Measurements from ENCODE around the gene FGF11.

Gene FGF11

DNA sequence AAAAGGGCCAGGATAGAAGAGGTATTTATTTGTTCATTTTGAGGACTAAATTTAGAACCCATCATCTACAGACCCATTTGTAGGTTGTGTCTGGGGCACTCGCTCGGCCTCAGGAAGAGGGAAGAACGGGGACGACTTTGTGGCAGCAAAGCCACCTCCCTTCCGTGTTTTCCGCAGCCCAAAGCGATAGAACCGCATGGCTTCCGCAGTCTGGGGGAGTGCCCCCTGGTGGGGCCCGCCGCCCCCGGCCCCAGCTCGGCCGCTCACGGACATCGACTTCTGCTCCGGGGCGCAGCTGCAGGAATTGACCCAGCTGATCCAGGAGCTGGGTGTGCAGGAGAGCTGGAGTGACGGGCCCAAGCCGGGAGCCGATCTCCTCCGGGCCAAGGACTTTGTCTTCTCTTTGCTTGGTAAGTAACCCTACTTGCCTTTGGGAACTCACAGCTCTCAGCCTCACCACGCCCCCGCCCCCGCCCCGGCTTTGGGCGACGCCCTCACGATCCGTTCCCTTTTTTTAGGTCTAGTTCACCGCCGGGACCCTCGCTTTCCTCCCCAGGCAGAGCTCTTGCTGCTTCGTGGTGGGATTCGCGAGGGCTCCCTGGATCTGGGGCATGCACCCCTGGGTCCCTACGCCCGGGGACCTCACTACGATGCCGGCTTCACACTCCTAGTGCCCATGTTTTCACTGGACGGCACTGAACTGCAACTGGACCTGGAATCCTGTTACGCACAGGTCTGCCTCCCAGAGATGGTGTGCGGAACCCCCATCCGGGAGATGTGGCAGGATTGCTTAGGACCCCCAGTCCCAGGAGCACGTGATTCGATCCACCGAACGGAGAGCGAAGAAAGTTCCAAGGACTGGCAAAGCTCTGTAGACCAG lies 3.4 kb upstream of the FGF11 start:
- DNase-seq = peak; percentile 55

- peak; percentile 83 for DNase-seq
Measured at GRCh38 chr17:7436556-7437368, 2.5 kb upstream of the FGF11 start.

- DNase-seq = no peak
Measured at GRCh38 chr17:7437369-7437863, 1.9 kb upstream of the FGF11 start.

DNA sequence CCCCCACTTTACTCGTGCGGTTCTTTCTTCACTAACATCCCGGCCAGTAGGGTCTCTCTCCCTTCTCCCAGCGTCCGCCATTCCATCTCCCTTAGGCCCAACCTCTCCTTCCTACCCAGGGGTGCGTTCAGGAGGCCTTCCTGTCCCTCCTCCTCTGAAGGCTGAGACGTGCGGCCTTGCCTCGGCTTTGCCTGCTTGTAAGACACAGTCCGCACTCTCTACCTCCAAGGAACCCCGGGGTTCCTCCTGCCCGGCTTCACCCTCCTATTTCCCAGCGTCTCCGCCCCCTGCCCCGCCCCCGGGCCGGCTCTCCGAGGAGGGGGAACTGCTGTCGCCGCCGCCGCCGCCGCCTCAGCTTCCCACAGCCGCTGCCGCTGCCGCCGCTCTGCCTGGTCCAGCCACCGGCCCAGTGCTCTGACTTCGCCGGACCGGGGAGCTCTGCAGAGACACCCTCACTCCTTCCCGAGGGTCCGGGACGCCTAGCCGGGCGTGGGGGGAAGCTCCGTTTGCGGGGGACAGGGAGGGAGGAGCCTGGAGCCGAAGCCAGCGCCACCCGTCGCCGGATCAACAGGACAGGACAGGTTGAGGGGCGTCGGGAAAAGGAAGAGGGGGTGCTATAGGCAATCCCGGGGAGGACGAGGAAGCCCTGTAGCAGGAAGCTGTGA lies 1.2 kb upstream of the FGF11 start:
- no peak for DNase-seq

DNA sequence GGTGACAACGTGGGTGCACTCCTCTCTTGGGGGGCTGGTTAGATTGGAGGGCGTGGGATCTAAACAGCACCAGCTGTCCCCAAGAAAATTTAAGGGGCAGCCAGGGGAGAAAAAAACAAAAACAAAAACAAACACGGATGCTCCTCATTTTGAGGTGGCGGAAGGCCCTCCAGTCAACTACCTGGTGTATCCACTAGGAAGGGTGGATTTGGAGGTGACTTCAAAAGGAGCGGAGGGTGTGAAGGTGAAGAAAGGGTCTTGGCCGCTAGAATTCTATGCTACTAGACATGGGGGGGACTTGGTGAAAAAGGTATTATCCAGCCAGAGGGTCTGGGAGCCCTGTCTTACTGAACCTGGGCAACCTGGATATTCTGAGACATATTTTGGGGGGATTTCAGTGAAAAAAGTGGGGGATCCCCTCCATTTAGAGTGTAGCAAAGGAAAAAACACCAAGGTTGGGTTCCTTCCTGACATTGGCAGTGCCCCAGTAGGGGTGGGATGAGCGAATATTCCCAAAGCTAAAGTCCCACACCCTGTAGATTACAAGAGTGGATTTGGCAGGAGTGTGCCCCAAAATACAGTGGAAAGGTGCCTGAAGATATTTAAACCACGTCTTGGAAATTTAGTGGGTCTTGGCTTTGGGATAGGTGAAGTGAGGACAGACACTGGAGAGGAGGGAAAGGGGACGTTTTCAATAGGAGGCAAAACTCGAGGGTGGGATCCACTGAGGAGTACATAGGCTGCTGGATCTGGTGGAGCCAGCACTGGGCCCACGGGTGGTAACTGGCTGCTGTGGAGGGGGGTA lies 454 bp upstream of the FGF11 start:
- DNase-seq = no peak

- DNase-seq = peak; percentile 75
Measured at GRCh38 chr17:7440113-7440833, 961 bp downstream of the FGF11 start.

GRCh38 chr17:7440834-7441195 lies 1.5 kb downstream of the FGF11 start:
- peak; percentile 58 for DNase-seq

DNA sequence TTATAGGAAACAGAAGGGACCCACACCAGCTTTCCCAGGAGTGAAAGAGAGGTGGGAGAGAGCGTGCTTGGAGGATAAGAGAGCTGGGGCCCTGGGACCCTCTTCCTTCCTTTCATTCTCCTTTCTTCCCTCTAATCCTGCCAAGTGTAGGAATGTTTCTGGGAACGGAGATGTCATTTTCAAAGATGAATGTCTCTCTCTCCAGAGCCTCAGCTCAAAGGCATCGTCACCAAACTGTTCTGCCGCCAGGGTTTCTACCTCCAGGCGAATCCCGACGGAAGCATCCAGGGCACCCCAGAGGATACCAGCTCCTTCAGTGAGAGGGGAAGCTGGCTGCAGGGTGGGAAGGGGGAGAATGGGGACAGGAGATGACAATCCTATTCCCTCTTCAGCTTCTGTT lies 2.0 kb downstream of the FGF11 start:
- DNase-seq = no peak

GRCh38 chr17:7442142-7442541 lies 2.8 kb downstream of the FGF11 start:
- DNase-seq = no peak

DNA sequence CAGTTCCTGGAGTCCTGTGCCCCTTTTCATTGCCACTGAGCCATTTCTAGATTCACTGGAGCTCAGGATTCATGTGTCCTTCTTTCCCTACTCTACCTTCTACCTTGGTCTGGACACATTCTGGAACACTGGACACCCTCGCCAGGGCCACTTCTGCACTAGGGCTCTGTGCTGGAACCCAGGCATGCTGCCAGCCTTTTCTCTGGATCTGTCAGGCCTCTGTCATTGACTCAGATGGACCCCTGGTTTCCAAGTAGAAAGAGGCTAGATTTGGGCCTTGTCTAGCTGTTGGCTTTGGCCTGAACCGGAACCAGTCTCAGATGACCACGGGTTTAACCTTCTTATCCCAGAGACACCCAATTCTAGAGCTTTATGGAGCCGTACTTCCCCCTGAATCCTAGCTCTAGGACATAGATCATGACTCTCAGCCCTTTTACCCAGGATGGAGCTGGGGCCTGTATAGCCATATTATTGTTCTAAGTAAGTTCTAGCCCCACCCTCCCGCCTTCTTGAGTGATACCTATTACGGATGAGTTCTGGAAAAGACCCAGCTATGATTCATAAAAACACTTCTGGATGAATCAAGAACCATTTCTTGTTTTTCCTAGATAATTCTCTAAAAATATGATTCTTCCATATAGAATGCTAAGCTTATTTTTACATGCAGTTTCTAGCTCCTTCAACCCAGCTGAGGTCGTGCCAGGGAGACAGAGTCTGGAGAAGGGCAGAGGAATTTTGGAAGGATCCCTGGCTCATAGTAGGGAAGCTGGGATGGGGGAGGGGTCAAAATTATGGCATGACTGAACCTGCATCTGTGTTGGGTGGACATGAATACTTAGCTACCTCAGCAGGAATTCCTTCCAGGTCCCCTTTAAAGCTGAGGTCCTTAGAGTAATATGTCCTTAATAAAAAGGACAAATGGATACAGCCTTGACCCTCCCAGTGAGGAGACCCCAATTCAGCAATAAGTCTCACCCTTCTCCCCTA lies 4.5 kb downstream of the FGF11 start:
- DNase-seq = no peak

DNA sequence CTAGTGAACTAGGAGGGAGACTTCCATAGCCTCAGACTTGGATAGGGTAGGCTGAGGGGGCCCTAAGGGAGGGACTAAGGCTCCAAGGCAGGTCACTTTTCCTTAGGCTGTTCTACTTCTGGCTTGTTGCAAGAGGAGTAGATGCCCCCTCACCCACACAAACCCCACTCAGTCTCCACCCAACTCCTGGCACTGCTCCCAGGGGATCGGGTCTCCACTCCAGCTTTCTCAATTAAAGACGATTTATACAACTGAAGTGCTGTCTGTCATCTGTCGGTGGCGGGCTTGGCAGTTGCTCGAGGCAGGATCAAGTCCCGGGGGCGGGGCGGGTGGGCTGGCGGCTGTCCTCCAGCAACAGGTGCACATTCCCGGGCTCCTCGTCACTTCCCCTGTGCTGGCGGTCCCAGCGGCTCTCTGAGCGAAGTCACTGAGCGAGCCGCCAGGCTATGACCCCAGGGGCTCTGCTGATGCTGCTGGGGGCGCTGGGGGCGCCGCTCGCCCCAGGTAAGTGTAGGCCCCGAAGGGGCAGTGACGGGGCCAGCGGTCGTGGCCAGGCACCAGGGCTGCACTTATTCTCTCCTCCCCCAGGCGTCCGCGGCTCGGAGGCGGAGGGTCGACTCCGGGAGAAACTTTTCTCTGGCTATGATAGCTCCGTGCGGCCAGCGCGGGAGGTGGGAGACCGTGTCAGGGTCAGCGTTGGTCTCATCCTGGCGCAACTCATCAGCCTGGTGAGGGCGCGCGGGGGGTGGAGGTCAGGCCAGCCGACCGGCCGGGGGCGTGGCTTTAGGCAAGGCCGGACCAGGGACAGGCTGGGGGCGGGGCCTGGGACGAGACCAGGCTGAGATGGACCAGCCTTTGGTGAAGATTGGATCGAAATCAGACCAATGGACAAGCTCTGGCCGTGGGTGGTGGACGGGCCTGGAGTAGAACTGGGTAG lies 5.6 kb downstream of the FGF11 start, which contains the start of gene CHRNB1:
Gene CHRNB1, plus strand, starts transcription at position 380 of the 937 bp plus-strand sequence. Its CDS starts 67 bp downstream, at position 447.
- peak; percentile 94 for DNase-seq

DNA sequence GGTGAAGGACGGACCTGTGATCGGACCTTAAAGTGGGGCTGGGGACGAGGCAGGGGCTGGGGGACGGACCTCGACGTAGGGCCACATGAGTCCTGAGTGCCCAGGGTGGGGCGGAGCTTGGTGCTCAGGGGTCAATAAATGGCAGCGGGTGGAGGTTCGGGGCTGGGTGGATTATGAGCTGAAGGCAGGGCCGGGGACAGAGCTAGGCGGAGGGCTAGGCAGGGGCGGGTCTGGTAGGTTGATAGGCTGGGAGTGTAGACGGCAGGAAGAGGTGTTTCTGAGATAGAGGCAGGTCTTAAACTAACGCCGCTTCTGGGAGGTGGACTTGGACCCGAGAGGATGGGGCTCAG lies 6.3 kb downstream of the FGF11 start:
- peak; percentile 47 for DNase-seq

- no peak for DNase-seq
Measured at GRCh38 chr17:7448461-7448860, 9.1 kb downstream of the FGF11 start.

- DNase-seq = no peak
Measured at GRCh38 chr17:7459961-7460545, 20.7 kb downstream of the FGF11 start.

DNA sequence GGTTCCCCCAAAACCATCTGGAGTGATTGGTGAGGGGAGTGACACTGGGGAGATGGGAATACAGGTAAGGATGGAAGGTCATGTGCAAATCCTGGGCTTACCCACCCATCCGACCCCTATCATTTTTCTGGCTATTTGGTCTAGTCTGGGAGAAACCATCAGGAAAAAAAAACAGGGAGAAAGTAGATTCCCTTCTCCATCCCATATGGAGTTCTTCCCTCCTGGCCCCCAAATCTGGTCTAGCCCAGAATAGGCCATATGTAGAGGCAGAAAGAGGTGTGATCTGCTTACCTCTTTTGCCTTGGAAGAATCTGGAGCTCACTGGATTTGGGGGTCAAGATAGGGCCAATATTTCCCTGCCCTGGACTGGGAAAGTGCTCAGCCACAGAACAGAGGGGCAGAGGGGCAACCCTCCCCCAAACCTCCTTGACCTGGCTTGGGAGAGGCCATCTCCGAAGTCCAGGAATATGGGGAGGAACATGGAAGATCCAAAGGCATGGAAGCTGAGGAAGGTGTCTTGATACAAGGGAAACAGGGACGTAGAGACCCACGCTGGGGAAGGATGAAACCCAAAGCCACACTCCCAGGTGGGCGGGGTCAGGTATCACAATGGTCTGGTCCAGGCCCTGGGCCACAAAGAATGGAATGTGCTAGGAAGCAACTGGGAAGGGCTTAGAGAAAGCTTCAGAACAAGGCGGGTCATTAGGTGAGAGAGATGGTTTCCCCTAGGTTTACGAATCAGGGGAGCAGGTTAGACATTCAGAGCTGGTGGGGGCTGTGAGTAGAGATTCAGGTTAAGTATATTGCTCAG lies 21.7 kb downstream of the FGF11 start:
- no peak for DNase-seq

GRCh38 chr17:7462474-7463371 lies 23.4 kb downstream of the FGF11 start:
- no peak for DNase-seq

DNA sequence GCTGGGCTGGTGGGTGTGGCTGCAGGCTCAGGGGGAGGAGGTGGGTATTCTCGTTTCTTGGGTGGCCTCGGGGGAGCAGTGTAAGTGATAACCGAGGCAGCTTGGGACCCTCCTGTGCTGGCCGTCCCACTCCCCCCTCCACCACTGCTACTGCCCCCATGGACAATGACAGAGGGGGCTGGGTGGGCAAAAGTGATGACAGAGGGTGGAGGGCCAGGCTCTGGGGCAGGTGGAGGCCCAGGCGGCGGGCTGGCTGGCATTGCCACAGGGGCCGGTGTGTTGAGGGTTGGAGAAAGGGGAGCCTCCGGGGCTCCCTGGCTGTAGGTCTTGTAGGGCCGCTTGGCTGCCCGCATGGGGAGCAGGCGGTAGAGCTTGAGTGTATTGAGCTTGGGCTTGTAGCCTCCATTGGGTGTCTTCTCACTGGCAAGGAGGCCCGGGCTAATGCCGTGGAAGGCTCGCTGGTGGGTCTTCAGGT lies 24.1 kb downstream of the FGF11 start:
- no peak for DNase-seq
